Ecto neural progenitor cell (in vitro differentiated cells): ENCODE measurements around the gene FN3KRP.
"Not testable (repeated sequence)": the region's sequence is repeated elsewhere in the genome, so short reads cannot be mapped to it uniquely, and the experiment has no call there.

ENCODE experiments used
- DNase-seq: peaks from one replicate; pipeline ENCODE4 v3.0.0-alpha.2; 2018; ENCODE audit warnings: low spot score

FN3KRP gene

GRCh38 chr17:82743344-82744219, 27.1 kb downstream of the FN3KRP start:
- no peak for DNase-seq

- not testable (repeated sequence) for DNase-seq
Measured at GRCh38 chr17:82744736-82745135, 28.2 kb downstream of the FN3KRP start.

- DNase-seq = no peak
Measured at GRCh38 chr17:82745524-82745923, 29.0 kb downstream of the FN3KRP start.

GRCh38 chr17:82748756-82749155, 32.2 kb downstream of the FN3KRP start:
- DNase-seq = no peak

GRCh38 chr17:82750241-82750908, 33.9 kb downstream of the FN3KRP start:
- no peak for DNase-seq

- no peak for DNase-seq
Measured at GRCh38 chr17:82751171-82751570, 34.7 kb downstream of the FN3KRP start.

GRCh38 chr17:82751571-82752370, 35.3 kb downstream of the FN3KRP start, which contains the start of gene TBCD:
TBCD (plus strand) TSS chr17:82752065; CDS start chr17:82752194, 129 bp downstream.
- peak; percentile 97 for DNase-seq

GRCh38 chr17:82752371-82753200, 36.1 kb downstream of the FN3KRP start:
- DNase-seq = peak; percentile 72

GRCh38 chr17:82753201-82753464, 36.6 kb downstream of the FN3KRP start:
- DNase-seq = no peak

GRCh38 chr17:82754297-82755208, 38.0 kb downstream of the FN3KRP start:
- peak; percentile 70 for DNase-seq

GRCh38 chr17:82756166-82756565, 39.7 kb downstream of the FN3KRP start:
- no peak for DNase-seq

GRCh38 chr17:82765371-82765770, 48.9 kb downstream of the FN3KRP start:
- DNase-seq = no peak

GRCh38 chr17:82767041-82767754, 50.7 kb downstream of the FN3KRP start:
- DNase-seq = peak; percentile 79

- DNase-seq = no peak
Measured at GRCh38 chr17:82769041-82769440, 52.5 kb downstream of the FN3KRP start.

GRCh38 chr17:82772026-82772425, 55.5 kb downstream of the FN3KRP start:
- no peak for DNase-seq

- not testable (repeated sequence) for DNase-seq
Measured at GRCh38 chr17:82774456-82774855, 58.0 kb downstream of the FN3KRP start.

- peak; percentile 86 for DNase-seq
Measured at GRCh38 chr17:82775001-82775823, 58.7 kb downstream of the FN3KRP start.

- DNase-seq = no peak
Measured at GRCh38 chr17:82776454-82776853, 59.9 kb downstream of the FN3KRP start.
